Small intestine (tissue), 7 donors: ENCODE results near the gene RRP36. TPM values are rescaled to one million over a fixed set of nuclear protein-coding genes. Genes with fewer than 3 reads are reported as not detected.
"Not testable (repeated sequence)": the region's sequence is repeated elsewhere in the genome, so short reads cannot be mapped to it uniquely, and the experiment has no call there.

ENCODE experiments used
- DNase-seq, 2 donors: peaks; one replicate each; pipeline versions ENCODE4 v3.0.0 to v3.0.0-alpha.2; 2013
- FAIRE-seq: peaks from 2 replicates; lab custom pipeline; 2012; peaks lifted over from hg19 to GRCh38; lab: Jason Lieb, UNC
- H3K27ac ChIP-seq, 3 donors: one replicate each; pipeline ENCODE4 v1.5.1; 2013; ENCODE audit warnings: low read length in 2 of 3, mild to moderate bottlenecking in 2 of 3, control low read depth in 1 of 3, inconsistent platforms in 1 of 3, low read depth in 1 of 3, moderate library complexity in 1 of 3
- H3K27me3 ChIP-seq, 3 donors: one replicate each; pipeline ENCODE4 v1.6.1; 2013; ENCODE audit warnings: low read length in 3 of 3, inconsistent platforms in 1 of 3; ENCODE audit not compliant: control insufficient read depth in 3 of 3, insufficient read depth in 3 of 3
- H3K36me3 ChIP-seq, 3 donors: one replicate each; pipeline ENCODE4 v1.6.1; 2013; ENCODE audit warnings: low read length in 3 of 3, inconsistent platforms in 1 of 3, low read depth in 1 of 3, mild to moderate bottlenecking in 1 of 3, moderate library complexity in 1 of 3; ENCODE audit not compliant: control insufficient read depth in 3 of 3, insufficient read depth in 2 of 3
- H3K4me1 ChIP-seq, 3 donors: one replicate each; pipeline ENCODE4 v1.6.1; 2013; ENCODE audit warnings: low read length in 2 of 3, inconsistent platforms in 1 of 3, low read depth in 1 of 3, mild to moderate bottlenecking in 1 of 3, moderate library complexity in 1 of 3; ENCODE audit not compliant: control insufficient read depth in 3 of 3, insufficient read depth in 2 of 3
- H3K4me3 ChIP-seq, 3 donors: one replicate each; pipeline ENCODE4 v1.5.1; 2013; ENCODE audit warnings: low read length in 3 of 3, control low read depth in 1 of 3, inconsistent platforms in 1 of 3, low read depth in 1 of 3, mild to moderate bottlenecking in 1 of 3, moderate library complexity in 1 of 3
- H3K9me3 ChIP-seq, 2 donors: one replicate each; pipeline ENCODE4 v1.6.1; 2013; ENCODE audit warnings: low read depth in 1 of 2, low read length in 1 of 2; ENCODE audit not compliant: control insufficient read depth in 2 of 2, insufficient read depth in 1 of 2
- WGBS, 3 donors: extraction: QIAGEN DNeasy Blood & Tissue Kit; methylation state at CpG; one replicate each; pipeline ENCODE4 v1.1.7; 2013; 5-methylcytosine and 5-hydroxymethylcytosine counted together
- polyA plus RNA-seq, 4 donors: library from polyadenylated mRNA; stranded (reverse) in 3 of 4; unstranded in 1 of 4; fragments of 200-250 nt in 3 of 4; fragments of 120-200 nt in 1 of 4; gene quantifications; one replicate each; pipeline versions ENCODE4 v1.2.1 to v1.2.3, GENCODE V29; 2013
- donor health status: healthy with polysubstance abuse.
- donor health status: control.
- donor health status: control.
- donor health status: Bipolar disorder and iron deficiency.
- donor health status: healthy.

The RRP36 gene
- polyA plus RNA-seq, 4 donors: 32.2 to 50.0 (median 42.0) TPM

GRCh38 chr6:42993445-42993844 is 28.0 kb upstream of the RRP36 start:
- peaks cover 0 to 33% (median 0%) of the 10 kb centered on the region in 3 donors for H3K4me1 ChIP-seq
- 81 to 92% (median 92%) methylated on average over 2 of the region's 2 CpGs for WGBS, 3 donors
- no peaks in the 10 kb centered on the region for H3K9me3 ChIP-seq
- no peak for DNase-seq
- FAIRE-seq: no peak
- no peak overlapping the region for H3K4me3 ChIP-seq
- no peaks in the 10 kb centered on the region for H3K27me3 ChIP-seq
- H3K36me3 ChIP-seq: peaks cover 0 to 48% (median 3%) of the 10 kb centered on the region in 3 donors
- no peak overlapping the region for H3K27ac ChIP-seq

- Histone ChIP-seq H3K36me3 (peaks cover 0 to 58% (median 2%) of the 10 kb centered on the region in 3 donors), H3K9me3 (no peaks in the 10 kb centered on the region), H3K27me3 (no peaks in the 10 kb centered on the region), H3K27ac (peak overlapping the region in 1 of 3 donors; percentile 39), H3K4me1 (peaks cover 0 to 7% (median 0%) of the 10 kb centered on the region in 3 donors), H3K4me3 (no peak overlapping the region)
- DNase-seq (peak; percentile 73 to 92), FAIRE-seq (peak; percentile 74)
These were observed 24.9 kb upstream of the RRP36 start for GRCh38 chr6:42996513-42996912.

GRCh38 chr6:42998205-42998604 is 23.2 kb upstream of the RRP36 start:
- H3K4me1 ChIP-seq, H3K9me3 ChIP-seq, DNase-seq, H3K4me3 ChIP-seq, H3K27me3 ChIP-seq, FAIRE-seq, H3K27ac ChIP-seq: not testable (repeated sequence)
- peaks cover 0 to 63% (median 2%) of the 10 kb centered on the region in 3 donors for H3K36me3 ChIP-seq
- 77 to 88% (median 82%) methylated on average over 9 of the region's 9 CpGs for WGBS, 3 donors

- DNase-seq (no peak), FAIRE-seq (no peak)
- Histone ChIP-seq H3K27me3 (no peaks in the 10 kb centered on the region), H3K4me3 (no peak overlapping the region), H3K27ac (no peak overlapping the region), H3K9me3 (no peaks in the 10 kb centered on the region), H3K4me1 (no peaks in the 10 kb centered on the region), H3K36me3 (peaks cover 6 to 64% (median 7%) of the 10 kb centered on the region in 3 donors)
- WGBS, 3 donors: 92 to 96% (median 94%) methylated on average over 8 of the region's 8 CpGs
These were observed 19.6 kb upstream of the RRP36 start for GRCh38 chr6:43001843-43002242.

GRCh38 chr6:43005844-43006243 is 15.6 kb upstream of the RRP36 start:
- Histone ChIP-seq H3K27ac (no peak overlapping the region), H3K4me1 (no peaks in the 10 kb centered on the region), H3K36me3 (peaks cover 22 to 74% (median 25%) of the 10 kb centered on the region in 3 donors), H3K27me3 (no peaks in the 10 kb centered on the region), H3K9me3 (no peaks in the 10 kb centered on the region), H3K4me3 (no peak overlapping the region)
- 89 to 92% (median 91%) methylated on average over 5 of the region's 5 CpGs for WGBS, 3 donors
- no peak for DNase-seq
- no peak for FAIRE-seq

GRCh38 chr6:43006251-43006650 is 15.2 kb upstream of the RRP36 start:
- FAIRE-seq: no peak
- no peak overlapping the region for H3K27ac ChIP-seq
- WGBS, 3 donors: 95 to 98% (median 97%) methylated on average over 11 of the region's 11 CpGs
- H3K4me1 ChIP-seq: no peaks in the 10 kb centered on the region
- no peaks in the 10 kb centered on the region for H3K27me3 ChIP-seq
- DNase-seq: no peak
- peaks cover 26 to 78% (median 28%) of the 10 kb centered on the region in 3 donors for H3K36me3 ChIP-seq
- no peak overlapping the region for H3K4me3 ChIP-seq
- no peaks in the 10 kb centered on the region for H3K9me3 ChIP-seq

- Histone ChIP-seq H3K27me3 (no peaks in the 10 kb centered on the region), H3K27ac (no peak overlapping the region), H3K4me1 (no peaks in the 10 kb centered on the region), H3K4me3 (no peak overlapping the region), H3K9me3 (no peaks in the 10 kb centered on the region), H3K36me3 (peaks cover 32 to 81% (median 33%) of the 10 kb centered on the region in 3 donors)
- FAIRE-seq (no peak), DNase-seq (no peak)
- 91 to 93% (median 93%) methylated on average over 9 of the region's 9 CpGs for WGBS, 3 donors
These were observed 14.3 kb upstream of the RRP36 start for GRCh38 chr6:43007126-43007525.

GRCh38 chr6:43009124-43009523 is 12.3 kb upstream of the RRP36 start:
- FAIRE-seq: no peak
- Histone ChIP-seq H3K36me3 (peaks cover 32 to 72% (median 33%) of the 10 kb centered on the region in 3 donors), H3K27me3 (no peaks in the 10 kb centered on the region), H3K4me3 (no peak overlapping the region), H3K4me1 (peaks cover 4 to 7% (median 5%) of the 10 kb centered on the region in 3 donors), H3K9me3 (no peaks in the 10 kb centered on the region), H3K27ac (no peak overlapping the region)
- WGBS, 3 donors: 59 to 64% (median 63%) methylated on average over 6 of the region's 6 CpGs
- DNase-seq: peak; percentile 42 to 51

- H3K4me3 ChIP-seq: no peak overlapping the region
- no peak for FAIRE-seq
- 82 to 87% (median 85%) methylated on average over 5 to 6 of the region's 6 CpGs for WGBS, 3 donors
- H3K36me3 ChIP-seq: peaks cover 32 to 69% (median 33%) of the 10 kb centered on the region in 3 donors
- peaks cover 4 to 13% (median 8%) of the 10 kb centered on the region in 3 donors for H3K4me1 ChIP-seq
- no peak for DNase-seq
- H3K9me3 ChIP-seq: no peaks in the 10 kb centered on the region
- no peaks in the 10 kb centered on the region for H3K27me3 ChIP-seq
- H3K27ac ChIP-seq: no peak overlapping the region
These were observed 10.2 kb upstream of the RRP36 start for GRCh38 chr6:43011207-43011606.
